ENCODE results near the gene MPZL1.
A peak's percentile ranks its signal among the peaks of the same experiment; 100 is the strongest.

Gene MPZL1

DNA sequence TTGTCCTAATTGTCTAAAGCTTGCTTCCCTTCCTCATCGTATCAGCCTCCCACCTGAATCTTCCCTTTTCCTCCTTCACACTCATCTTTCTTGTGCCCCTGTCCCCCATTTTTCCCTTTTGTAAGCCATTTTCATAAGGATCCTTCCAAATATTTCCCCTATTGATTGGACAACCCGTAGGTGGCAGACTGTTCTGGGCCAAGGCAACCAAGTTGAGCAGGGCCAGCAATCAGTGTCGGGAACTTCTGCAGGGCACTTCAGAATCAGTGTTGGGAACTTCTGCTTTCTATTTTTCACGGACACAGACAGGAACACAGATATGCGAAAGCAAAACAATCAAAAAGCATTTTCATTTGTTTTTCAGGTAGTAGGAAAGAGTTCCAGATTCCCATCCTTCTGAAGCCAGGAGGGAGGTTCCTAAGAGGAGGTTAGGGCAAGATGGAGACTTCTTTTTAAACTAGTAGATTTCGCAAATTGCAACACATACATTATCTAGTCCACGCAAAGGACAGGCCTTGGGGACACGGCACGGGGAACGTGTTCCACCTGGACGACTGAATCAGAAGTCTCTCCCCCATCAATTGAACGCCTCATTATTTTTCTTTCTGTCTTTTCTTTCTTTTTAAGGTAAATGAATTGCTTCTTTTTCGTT is 691 bp upstream of the MPZL1 start:
- Histone ChIP-seq H3K4me1 (ENCODE audit: insufficient read depth, low read length) (peaks cover 50% of the 10 kb centered on the region), H3K4me3 (ENCODE audit: low read depth in 1 of 2, low read length in 2 of 2) (peak overlapping the region; percentile 71 to 77; a peak in 3 of 4 replicates), H3K9me3 (ENCODE audit: insufficient read depth, low read length, severe bottlenecking) (no peaks in the 10 kb centered on the region), H3K79me2 (ENCODE audit: insufficient read depth, low read length) (peaks cover 41% of the 10 kb centered on the region), H3K36me3 (ENCODE audit: insufficient read depth, low read length) (peaks cover 9% of the 10 kb centered on the region; the same call in 1 of the 2 replicates), H4K20me1 (ENCODE audit: insufficient read depth, low read length) (peaks cover 11% of the 10 kb centered on the region), H3K4me2 (ENCODE audit: insufficient read depth, low read length) (peak overlapping the region; percentile 91), H3K27me3 (ENCODE audit: insufficient read depth, low read length, poor library complexity) (no peaks in the 10 kb centered on the region), H3K9ac (ENCODE audit: low read depth, low read length) (peak overlapping the region; percentile 81), H2AFZ (ENCODE audit: low read depth, low read length) (peak overlapping the region; percentile 95), H3K27ac (ENCODE audit: low read length) (peak overlapping the region; percentile 68)
- no peak for TF ChIP-seq EZH2 (IDR thresholded peaks at IDR 0.05; ENCODE audit: borderline replicate concordance, low read depth, low read length, severe bottlenecking)
- TF ChIP-seq, protein P1, sequence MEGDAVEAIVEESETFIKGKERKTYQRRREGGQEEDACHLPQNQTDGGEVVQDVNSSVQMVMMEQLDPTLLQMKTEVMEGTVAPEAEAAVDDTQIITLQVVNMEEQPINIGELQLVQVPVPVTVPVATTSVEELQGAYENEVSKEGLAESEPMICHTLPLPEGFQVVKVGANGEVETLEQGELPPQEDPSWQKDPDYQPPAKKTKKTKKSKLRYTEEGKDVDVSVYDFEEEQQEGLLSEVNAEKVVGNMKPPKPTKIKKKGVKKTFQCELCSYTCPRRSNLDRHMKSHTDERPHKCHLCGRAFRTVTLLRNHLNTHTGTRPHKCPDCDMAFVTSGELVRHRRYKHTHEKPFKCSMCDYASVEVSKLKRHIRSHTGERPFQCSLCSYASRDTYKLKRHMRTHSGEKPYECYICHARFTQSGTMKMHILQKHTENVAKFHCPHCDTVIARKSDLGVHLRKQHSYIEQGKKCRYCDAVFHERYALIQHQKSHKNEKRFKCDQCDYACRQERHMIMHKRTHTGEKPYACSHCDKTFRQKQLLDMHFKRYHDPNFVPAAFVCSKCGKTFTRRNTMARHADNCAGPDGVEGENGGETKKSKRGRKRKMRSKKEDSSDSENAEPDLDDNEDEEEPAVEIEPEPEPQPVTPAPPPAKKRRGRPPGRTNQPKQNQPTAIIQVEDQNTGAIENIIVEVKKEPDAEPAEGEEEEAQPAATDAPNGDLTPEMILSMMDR (IDR thresholded peaks at IDR 0.05; ENCODE audit: borderline replicate concordance, extremely low read depth, low read length, poor library complexity, severe bottlenecking) = peak; percentile 48
- ATAC-seq (ENCODE audit: insufficient read depth, low read depth) (no peak), DNase-seq (no peak)

DNA sequence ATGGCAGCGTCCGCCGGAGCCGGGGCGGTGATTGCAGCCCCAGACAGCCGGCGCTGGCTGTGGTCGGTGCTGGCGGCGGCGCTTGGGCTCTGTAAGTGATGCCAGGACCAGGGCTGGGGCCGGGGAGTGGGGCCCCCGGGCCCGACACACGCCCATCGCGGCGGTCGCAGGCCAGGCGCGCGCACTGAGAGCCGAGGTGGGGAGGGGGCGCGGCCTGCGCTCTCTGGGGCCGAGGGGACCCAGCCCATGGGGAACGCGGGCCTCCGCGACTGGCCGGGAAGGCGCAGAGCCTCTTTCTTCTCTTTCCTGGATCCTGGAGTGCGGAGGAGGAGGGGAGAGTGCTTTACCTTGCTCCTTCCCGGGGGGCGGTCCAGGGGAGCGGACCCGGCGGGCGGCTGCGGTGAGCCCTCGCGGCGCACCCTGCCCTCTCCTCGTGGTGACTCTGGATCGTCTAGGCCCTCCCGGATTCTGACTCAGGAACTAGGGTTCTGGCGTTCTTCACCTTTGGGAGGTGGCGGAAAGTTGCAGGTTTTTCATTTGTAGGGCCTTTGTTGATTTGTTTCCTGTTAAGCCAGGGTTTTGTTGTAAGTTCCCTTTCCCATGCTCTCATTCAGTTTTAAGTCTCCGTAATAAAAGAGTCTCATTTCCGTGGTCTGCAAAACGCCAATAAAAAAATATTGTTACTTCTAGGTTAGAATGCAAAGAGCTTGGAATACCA is 529 bp downstream of the MPZL1 start:
- H3K4me2 ChIP-seq (ENCODE audit: insufficient read depth, low read length) = peak overlapping the region; percentile 91
- H3K9ac ChIP-seq (ENCODE audit: low read depth, low read length) = peak overlapping the region; percentile 81
- peaks cover 9% of the 10 kb centered on the region; the same call in 1 of the 2 replicates for H3K36me3 ChIP-seq (ENCODE audit: insufficient read depth, low read length)
- peak overlapping the region; percentile 95 for H2AFZ ChIP-seq (ENCODE audit: low read depth, low read length)
- H3K27ac ChIP-seq (ENCODE audit: low read length) = peak overlapping the region; percentile 64
- peaks cover 14% of the 10 kb centered on the region for H4K20me1 ChIP-seq (ENCODE audit: insufficient read depth, low read length)
- no peaks in the 10 kb centered on the region for H3K9me3 ChIP-seq (ENCODE audit: insufficient read depth, low read length, severe bottlenecking)
- peaks cover 53% of the 10 kb centered on the region for H3K79me2 ChIP-seq (ENCODE audit: insufficient read depth, low read length)
- TF ChIP-seq, protein P1 (IDR thresholded peaks at IDR 0.05; ENCODE audit: borderline replicate concordance, extremely low read depth, low read length, poor library complexity, severe bottlenecking) = no peak
- no peak for TF ChIP-seq EZH2 (IDR thresholded peaks at IDR 0.05; ENCODE audit: borderline replicate concordance, low read depth, low read length, severe bottlenecking)
- peak overlapping the region; percentile 71 to 77 for H3K4me3 ChIP-seq (ENCODE audit: low read depth in 1 of 2, low read length in 2 of 2)
- ATAC-seq (ENCODE audit: insufficient read depth, low read depth) (peak; percentile 66), DNase-seq (peak; percentile 51)
- H3K4me1 ChIP-seq (ENCODE audit: insufficient read depth, low read length) = peaks cover 46% of the 10 kb centered on the region
- H3K27me3 ChIP-seq (ENCODE audit: insufficient read depth, low read length, poor library complexity) = no peaks in the 10 kb centered on the region

DNA sequence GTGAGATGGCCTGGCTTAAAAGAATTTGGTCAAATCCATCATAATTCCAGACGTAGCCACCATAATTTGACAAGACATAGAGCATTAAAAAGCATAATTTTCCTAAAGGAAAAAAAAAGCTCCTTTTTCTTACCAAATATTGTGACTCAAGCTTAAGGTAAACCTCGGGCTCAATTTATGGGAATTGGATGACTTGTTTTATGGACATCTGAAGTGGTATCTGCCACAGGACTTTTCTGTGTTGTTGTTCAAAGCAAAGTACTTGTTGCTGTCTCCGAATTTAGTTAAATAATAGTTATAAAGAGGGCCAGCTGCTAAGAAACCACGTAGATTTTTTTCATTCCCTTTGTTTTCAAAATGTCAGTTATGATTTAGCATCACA is 1.1 kb downstream of the MPZL1 start:
- Histone ChIP-seq H3K4me1 (ENCODE audit: insufficient read depth, low read length) (peaks cover 45% of the 10 kb centered on the region), H3K9me3 (ENCODE audit: insufficient read depth, low read length, severe bottlenecking) (no peaks in the 10 kb centered on the region), H3K4me3 (ENCODE audit: low read depth in 1 of 2, low read length in 2 of 2) (peak overlapping the region; percentile 71 to 77), H3K79me2 (ENCODE audit: insufficient read depth, low read length) (peaks cover 59% of the 10 kb centered on the region), H2AFZ (ENCODE audit: low read depth, low read length) (peak overlapping the region; percentile 95; the same call in 1 of the 2 replicates), H3K4me2 (ENCODE audit: insufficient read depth, low read length) (peak overlapping the region; percentile 91), H3K36me3 (ENCODE audit: insufficient read depth, low read length) (peaks cover 9% of the 10 kb centered on the region; the same call in 1 of the 2 replicates), H3K27me3 (ENCODE audit: insufficient read depth, low read length, poor library complexity) (no peaks in the 10 kb centered on the region), H4K20me1 (ENCODE audit: insufficient read depth, low read length) (peaks cover 14% of the 10 kb centered on the region), H3K9ac (ENCODE audit: low read depth, low read length) (peak overlapping the region; percentile 81), H3K27ac (ENCODE audit: low read length) (peak overlapping the region; percentile 64)
- TF ChIP-seq, protein P1 (IDR thresholded peaks at IDR 0.05; ENCODE audit: borderline replicate concordance, extremely low read depth, low read length, poor library complexity, severe bottlenecking) = no peak
- TF ChIP-seq EZH2 (IDR thresholded peaks at IDR 0.05; ENCODE audit: borderline replicate concordance, low read depth, low read length, severe bottlenecking) = no peak
- DNase-seq = no peak
- no peak for ATAC-seq (ENCODE audit: insufficient read depth, low read depth)

Data from DND-41 (cell line).